IMR-90 (cell line): ENCODE measurements around the gene SMIM9. TPM values are rescaled to one million over a fixed set of nuclear protein-coding genes. Genes with fewer than 3 reads are reported as not detected.

Experiments
- polyA plus RNA-seq, 3 experiments: library from polyadenylated mRNA; depleted of rRNA; stranded (reverse); fragments of >200 nt; gene quantifications; 2 replicates each; pipeline ENCODE4 v1.2.3, GENCODE V29; 2012; ENCODE audit warnings: low replicate concordance in 1 of 3
- total RNA-seq: library from RNA; depleted of rRNA; stranded (reverse); fragments of >200 nt; gene quantifications from 2 replicates; pipeline ENCODE4 v1.2.3, GENCODE V29; 2012
- TF ChIP-seq, protein P1 (sequence below): conservative IDR thresholded peaks from 2 replicates; pipeline ENCODE4 v1.5.1; 2012; ENCODE audit warnings: mild to moderate bottlenecking, low read depth, low read length, improper control_type of control experiment

Gene SMIM9
- total and polyA plus RNA-seq, 2 of the 4 experiments (the other 2 are of a cell fraction): not detected

DNA sequence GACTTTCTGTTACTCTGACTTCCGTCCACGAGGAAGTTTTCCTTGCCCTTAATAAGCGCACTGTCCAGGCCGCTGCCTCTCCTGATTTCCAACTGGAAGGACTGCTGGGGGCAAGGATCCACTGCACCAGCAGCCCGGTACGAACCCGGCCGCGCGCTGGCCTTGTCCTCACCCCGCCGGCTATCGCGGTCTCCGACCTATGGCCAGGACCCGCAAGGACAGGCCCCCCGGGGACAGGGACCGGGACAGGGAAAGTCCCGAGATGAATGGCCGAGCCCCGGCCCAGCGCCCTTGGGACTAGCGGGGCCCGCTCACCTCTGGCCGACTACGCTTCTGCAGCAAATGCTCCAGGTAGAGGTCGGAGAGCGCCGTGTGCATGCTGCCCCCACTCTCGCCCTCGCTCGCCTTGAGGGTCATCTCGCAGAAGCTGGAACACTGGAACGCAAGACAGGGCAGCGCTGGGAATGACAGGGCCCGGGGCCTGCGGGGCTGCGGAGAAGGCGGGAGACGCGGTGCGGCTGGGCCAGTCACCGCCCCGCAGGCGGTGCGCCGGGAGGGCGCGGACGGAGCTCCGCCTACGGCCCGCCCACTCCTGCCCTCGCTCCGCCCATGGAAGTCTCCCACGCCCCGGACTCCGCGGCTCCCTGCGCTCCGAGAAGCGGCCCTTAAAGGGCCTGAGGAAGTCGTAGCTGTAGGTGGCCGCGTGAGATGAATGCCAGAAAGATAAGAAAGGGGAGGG is 29.3 kb downstream of the SMIM9 start, which contains the start of gene MPP1 (continued):
- TF ChIP-seq, protein P1, sequence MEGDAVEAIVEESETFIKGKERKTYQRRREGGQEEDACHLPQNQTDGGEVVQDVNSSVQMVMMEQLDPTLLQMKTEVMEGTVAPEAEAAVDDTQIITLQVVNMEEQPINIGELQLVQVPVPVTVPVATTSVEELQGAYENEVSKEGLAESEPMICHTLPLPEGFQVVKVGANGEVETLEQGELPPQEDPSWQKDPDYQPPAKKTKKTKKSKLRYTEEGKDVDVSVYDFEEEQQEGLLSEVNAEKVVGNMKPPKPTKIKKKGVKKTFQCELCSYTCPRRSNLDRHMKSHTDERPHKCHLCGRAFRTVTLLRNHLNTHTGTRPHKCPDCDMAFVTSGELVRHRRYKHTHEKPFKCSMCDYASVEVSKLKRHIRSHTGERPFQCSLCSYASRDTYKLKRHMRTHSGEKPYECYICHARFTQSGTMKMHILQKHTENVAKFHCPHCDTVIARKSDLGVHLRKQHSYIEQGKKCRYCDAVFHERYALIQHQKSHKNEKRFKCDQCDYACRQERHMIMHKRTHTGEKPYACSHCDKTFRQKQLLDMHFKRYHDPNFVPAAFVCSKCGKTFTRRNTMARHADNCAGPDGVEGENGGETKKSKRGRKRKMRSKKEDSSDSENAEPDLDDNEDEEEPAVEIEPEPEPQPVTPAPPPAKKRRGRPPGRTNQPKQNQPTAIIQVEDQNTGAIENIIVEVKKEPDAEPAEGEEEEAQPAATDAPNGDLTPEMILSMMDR: no peak
